ENCODE measurements around the gene NAT8L. TPM values are rescaled to one million over a fixed set of nuclear protein-coding genes. Genes with fewer than 3 reads are reported as not detected.
A peak's percentile ranks its signal among the peaks of the same experiment; 100 is the strongest.

The NAT8L gene
- total RNA-seq, 1 experiment from 2014 or later, result 16.6 TPM

DNA sequence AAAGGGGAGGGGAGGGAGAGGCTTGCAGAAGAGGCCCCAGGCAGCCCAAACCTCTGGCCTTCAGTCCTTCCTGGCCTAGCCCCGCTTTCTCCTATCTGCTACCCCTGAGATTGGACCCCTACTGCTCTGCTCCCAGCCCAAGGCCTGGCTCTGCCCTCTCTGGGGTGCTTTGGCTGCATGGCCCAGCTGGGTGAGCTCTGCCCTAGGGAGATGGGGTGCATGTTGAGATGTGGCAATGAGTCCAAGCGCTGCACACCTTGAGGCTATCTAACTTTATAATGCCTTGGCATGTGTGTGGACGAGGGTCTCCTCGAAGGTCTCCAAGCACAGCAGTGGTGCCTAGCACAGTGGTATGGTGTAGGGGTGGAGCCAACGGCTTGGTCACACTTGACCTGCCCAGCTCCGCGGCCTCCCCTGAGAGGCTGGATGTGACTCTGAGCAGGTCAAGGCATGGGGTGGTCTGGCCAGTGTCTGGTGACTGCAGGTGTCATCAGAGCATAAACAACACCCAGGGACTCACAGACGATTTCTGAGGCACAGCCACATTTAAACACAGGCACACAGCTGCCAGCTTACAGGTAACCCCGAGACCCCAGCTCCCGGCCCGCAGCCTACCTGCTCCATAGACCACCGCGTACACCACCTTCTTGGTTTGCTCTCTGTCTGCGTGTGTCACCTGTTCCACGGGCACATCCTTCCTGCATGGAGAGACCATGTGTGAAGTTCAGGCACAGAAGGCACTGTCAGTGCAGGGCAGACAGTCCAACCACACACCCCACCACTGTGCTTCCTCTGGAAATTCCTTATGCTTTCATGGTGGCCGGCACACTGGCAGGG lies 36.3 kb downstream of the NAT8L start:
- no peaks in the 10 kb centered on the region for H3K27me3 ChIP-seq (ENCODE audit: control insufficient read depth, insufficient read depth, low read length)
- no peak overlapping the region for H3K27ac ChIP-seq (ENCODE audit: low read length)
- H3K4me1 ChIP-seq (ENCODE audit: control insufficient read depth, insufficient read depth, low read length), result no peaks in the 10 kb centered on the region
- TF ChIP-seq, protein P1, sequence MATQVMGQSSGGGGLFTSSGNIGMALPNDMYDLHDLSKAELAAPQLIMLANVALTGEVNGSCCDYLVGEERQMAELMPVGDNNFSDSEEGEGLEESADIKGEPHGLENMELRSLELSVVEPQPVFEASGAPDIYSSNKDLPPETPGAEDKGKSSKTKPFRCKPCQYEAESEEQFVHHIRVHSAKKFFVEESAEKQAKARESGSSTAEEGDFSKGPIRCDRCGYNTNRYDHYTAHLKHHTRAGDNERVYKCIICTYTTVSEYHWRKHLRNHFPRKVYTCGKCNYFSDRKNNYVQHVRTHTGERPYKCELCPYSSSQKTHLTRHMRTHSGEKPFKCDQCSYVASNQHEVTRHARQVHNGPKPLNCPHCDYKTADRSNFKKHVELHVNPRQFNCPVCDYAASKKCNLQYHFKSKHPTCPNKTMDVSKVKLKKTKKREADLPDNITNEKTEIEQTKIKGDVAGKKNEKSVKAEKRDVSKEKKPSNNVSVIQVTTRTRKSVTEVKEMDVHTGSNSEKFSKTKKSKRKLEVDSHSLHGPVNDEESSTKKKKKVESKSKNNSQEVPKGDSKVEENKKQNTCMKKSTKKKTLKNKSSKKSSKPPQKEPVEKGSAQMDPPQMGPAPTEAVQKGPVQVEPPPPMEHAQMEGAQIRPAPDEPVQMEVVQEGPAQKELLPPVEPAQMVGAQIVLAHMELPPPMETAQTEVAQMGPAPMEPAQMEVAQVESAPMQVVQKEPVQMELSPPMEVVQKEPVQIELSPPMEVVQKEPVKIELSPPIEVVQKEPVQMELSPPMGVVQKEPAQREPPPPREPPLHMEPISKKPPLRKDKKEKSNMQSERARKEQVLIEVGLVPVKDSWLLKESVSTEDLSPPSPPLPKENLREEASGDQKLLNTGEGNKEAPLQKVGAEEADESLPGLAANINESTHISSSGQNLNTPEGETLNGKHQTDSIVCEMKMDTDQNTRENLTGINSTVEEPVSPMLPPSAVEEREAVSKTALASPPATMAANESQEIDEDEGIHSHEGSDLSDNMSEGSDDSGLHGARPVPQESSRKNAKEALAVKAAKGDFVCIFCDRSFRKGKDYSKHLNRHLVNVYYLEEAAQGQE (IDR thresholded peaks at IDR 0.05; ENCODE audit: insufficient read depth in 1 of 2, low read depth in 2 of 2, low read length in 1 of 2), result no peak
- TF ChIP-seq SIN3A (IDR thresholded peaks at IDR 0.05; ENCODE audit: borderline replicate concordance, insufficient read depth, low read depth, low read length) (no peak), TCF7L2 (IDR thresholded peaks at IDR 0.05; ENCODE audit: low read depth, low read length) (no peak)
- no TSS peak for BruUV-seq (replicated peaks)
- H3K36me3 ChIP-seq (ENCODE audit: control insufficient read depth, insufficient read depth, low read length), result no peaks in the 10 kb centered on the region
- ChIA-PET CTCF (no interaction called here), POLR2A (no interaction called here)
- no peak overlapping the region for H3K4me3 ChIP-seq (ENCODE audit: low read depth in 2 of 2, low read length in 2 of 2)
- ATAC-seq (peak; percentile 45; the same call in 1 of the 2 replicates), DNase-seq (ENCODE audit: low read depth, low spot score) (no peak)
- intact Hi-C loops (cut with micrococcal nuclease; ENCODE audit: unreplicated experiment), result no loop called here
- no peaks in the 10 kb centered on the region for H3K9me3 ChIP-seq (ENCODE audit: control insufficient read depth, insufficient read depth, low read depth, low read length)
- in situ Hi-C loops (cut with HindIII; ENCODE audit: low pct_unique_long_range_greater_than_20kb, low sequenced_read_pairs), result no loop called here

DNA sequence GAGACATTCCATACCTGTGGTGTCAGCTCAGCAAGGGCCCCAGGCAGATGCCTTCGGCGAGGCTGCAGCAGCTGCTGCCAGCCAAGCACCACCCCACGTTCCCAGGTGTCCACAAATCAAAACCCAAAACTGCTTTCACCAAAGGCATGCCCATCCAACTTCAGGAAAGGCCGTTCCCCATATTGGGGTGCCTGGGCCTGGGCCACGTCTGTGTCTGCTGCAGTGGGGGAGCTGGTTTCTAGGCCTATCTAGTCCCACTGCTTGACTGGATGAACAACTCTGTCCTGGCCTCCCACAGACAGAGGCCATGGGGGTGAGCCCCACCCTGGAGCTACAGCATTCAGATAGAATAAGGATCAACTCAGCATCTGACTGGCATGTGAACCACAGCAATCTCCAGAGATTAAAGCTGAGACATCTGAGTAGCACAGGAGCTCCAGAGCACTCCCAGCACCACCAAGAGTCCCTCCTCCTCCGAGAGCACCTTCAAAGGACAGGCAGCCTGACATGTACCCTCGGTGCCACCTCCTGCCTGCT lies 37.0 kb downstream of the NAT8L start:
- Histone ChIP-seq H3K27ac (ENCODE audit: low read length) (no peak overlapping the region), H3K4me1 (ENCODE audit: control insufficient read depth, insufficient read depth, low read length) (no peaks in the 10 kb centered on the region), H3K4me3 (ENCODE audit: low read depth in 2 of 2, low read length in 2 of 2) (no peak overlapping the region), H3K9me3 (ENCODE audit: control insufficient read depth, insufficient read depth, low read depth, low read length) (no peaks in the 10 kb centered on the region), H3K27me3 (ENCODE audit: control insufficient read depth, insufficient read depth, low read length) (no peaks in the 10 kb centered on the region), H3K36me3 (ENCODE audit: control insufficient read depth, insufficient read depth, low read length) (no peaks in the 10 kb centered on the region)
- DNase-seq (ENCODE audit: low read depth, low spot score) (no peak), ATAC-seq (no peak)
- intact Hi-C loops (cut with micrococcal nuclease; ENCODE audit: unreplicated experiment) (no loop called here), in situ Hi-C loops (cut with HindIII; ENCODE audit: low pct_unique_long_range_greater_than_20kb, low sequenced_read_pairs) (no loop called here)
- TF ChIP-seq TCF7L2 (IDR thresholded peaks at IDR 0.05; ENCODE audit: low read depth, low read length) (no peak), POLR2AphosphoS5 (IDR thresholded peaks at IDR 0.05; ENCODE audit: low read depth, low read length) (no peak), SIN3A (IDR thresholded peaks at IDR 0.05; ENCODE audit: borderline replicate concordance, insufficient read depth, low read depth, low read length) (no peak)
- TF ChIP-seq, protein P2, sequence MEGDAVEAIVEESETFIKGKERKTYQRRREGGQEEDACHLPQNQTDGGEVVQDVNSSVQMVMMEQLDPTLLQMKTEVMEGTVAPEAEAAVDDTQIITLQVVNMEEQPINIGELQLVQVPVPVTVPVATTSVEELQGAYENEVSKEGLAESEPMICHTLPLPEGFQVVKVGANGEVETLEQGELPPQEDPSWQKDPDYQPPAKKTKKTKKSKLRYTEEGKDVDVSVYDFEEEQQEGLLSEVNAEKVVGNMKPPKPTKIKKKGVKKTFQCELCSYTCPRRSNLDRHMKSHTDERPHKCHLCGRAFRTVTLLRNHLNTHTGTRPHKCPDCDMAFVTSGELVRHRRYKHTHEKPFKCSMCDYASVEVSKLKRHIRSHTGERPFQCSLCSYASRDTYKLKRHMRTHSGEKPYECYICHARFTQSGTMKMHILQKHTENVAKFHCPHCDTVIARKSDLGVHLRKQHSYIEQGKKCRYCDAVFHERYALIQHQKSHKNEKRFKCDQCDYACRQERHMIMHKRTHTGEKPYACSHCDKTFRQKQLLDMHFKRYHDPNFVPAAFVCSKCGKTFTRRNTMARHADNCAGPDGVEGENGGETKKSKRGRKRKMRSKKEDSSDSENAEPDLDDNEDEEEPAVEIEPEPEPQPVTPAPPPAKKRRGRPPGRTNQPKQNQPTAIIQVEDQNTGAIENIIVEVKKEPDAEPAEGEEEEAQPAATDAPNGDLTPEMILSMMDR (IDR thresholded peaks at IDR 0.05), result no peak
- TF ChIP-seq, protein P1 (IDR thresholded peaks at IDR 0.05; ENCODE audit: insufficient read depth in 1 of 2, low read depth in 2 of 2, low read length in 1 of 2), result no peak
- CTCF ChIA-PET, result no interaction called here
- BruUV-seq (replicated peaks), result no TSS peak
- POLR2A ChIA-PET, result no interaction called here

Data from Panc1 (cell line).